HG03097 (cell line): Measurements from ENCODE around the gene PDE6C.
"Not testable (repeated sequence)": the region's sequence is repeated elsewhere in the genome, so short reads cannot be mapped to it uniquely, and the experiment has no call there.

Experiments used
- ATAC-seq: cut with Tn5 transposase; IDR thresholded peaks from one replicate; pipeline ENCODE4 v1.9.1; 2021; ENCODE audit not compliant: unreplicated experiment, low FRiP score

PDE6C gene

DNA sequence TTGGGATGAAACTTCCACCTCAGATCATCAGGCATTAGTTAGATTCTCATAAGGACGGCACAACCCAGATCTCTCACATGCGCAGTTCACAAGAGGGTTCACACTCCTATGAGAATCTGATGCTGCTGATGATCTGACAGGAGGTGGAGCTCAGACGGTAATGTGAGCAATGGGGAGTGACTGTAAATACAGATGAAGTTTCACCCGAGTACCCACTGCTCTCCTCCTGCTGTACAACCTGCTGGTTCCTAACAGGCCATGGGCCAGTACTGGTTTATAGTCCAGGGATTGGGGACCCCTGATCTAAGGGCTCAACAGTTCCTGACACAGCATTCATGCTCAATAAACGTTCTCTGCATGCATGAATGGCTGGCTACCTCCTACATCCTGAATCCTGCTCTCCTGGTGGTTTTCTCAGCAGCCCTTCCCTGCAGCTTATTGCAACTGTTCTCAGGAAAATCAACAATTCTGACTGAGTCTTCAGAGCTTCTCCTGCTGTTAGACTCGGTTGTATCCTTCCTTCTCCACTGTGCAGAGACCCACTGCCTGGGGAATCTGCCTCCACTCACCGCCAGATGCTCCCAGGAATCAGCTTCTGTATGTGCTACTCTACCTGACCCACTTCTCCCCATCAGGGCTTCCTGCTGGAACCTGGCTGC is 17.4 kb downstream of the PDE6C start:
- ATAC-seq = no peak

- no peak for ATAC-seq
Observed at GRCh38 chr10:93630625-93631557, 18.6 kb downstream of the PDE6C start.

DNA sequence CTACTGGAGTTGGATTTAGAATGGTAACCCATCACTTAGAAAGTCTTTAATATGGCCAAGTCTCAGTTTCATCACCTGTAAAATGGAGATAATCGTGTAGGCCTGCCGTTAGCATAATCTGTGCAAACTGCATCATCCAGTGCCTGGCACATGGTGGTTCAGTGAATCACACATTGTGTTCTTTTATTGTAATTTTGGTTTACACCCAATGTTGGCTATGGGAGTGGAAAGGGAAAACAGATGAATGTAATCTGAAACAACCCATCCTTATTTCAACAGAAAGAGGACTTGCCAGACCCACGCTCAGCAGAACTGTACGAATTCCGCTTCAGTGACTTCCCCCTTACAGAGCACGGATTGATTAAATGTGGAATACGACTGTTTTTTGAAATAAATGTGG is 27.5 kb downstream of the PDE6C start:
- no peak for ATAC-seq

DNA sequence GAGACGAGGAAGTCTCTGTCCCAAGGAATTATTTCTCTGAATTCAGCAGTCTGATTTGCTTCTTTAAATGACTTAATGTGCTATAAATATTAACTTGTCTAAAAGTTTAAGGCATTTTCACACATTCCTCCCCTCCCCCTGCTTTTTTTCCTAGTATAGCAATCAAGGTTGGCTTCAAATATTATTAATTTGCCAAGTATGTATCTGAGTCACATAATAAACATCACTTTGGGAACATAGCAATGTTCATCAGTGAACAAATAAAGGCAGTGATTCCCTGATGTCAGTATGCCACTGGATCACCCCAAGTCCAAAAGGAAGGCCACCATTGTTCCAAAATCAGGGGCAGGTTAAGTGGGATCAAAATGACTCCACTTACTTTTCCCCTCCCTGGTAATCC is 40.5 kb downstream of the PDE6C start:
- ATAC-seq = no peak

- ATAC-seq = no peak
Observed at GRCh38 chr10:93654201-93654600, 41.9 kb downstream of the PDE6C start.

DNA sequence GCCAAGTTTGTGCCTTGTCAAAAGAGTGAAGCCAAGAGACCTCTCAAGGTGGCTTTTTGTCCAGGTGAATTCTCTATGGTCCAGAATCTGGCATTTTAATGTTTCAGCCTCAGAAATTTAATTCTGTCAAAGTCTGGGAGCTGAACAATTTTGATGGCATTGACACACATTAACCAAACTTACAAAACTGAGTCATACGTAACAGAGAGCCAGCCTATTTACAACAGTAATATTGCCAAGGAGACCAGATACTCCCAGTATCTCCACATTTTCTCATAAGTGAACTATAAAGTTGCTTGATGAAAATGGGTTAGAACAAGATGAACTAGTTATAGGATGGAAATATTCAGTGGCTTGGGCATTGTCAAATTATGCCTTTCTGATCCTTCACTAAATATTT is 43.8 kb downstream of the PDE6C start:
- ATAC-seq = no peak

- ATAC-seq = no peak
Observed at GRCh38 chr10:93657757-93658156, 45.4 kb downstream of the PDE6C start.

- no peak for ATAC-seq
Observed at GRCh38 chr10:93666030-93666429, 53.7 kb downstream of the PDE6C start.

DNA sequence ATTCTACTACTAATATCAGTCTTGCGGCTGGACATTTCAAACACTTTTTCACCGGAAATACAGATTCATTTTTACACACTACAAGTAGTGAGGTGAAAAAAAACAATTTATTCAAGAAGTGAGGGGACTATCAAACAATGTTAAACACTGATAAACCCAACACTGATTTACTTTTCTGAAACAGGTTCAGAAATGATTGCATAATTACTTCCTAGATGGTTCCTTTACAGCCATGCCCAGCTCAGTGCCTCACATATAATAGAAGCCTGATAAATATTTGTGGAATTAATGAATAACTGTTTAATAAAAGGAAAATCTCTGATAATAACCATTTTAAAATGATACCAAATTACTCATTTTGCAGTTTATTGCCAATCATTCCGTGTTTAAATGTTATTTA is 55.5 kb downstream of the PDE6C start:
- ATAC-seq = no peak

GRCh38 chr10:93670372-93670771 is 58.0 kb downstream of the PDE6C start:
- no peak for ATAC-seq

DNA sequence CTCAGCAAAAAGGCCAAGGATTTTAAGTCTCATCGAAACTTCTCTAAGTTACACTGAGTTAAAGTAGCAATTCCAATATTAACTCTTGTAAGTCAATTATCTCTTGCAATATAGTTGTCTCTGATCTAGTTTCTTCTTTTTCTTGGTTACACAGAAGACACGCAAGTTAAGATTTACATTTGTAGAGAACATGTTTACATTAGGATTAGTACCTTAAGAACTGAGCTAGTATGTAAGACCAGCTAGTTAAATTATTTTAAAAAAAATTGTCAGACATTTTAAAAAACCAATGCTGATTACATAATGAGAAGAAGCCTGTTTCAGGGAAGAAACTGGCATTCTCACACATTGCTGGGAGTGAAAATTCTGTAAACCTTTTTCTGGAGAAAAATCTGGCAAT is 58.7 kb downstream of the PDE6C start:
- no peak for ATAC-seq

GRCh38 chr10:93672022-93672678 is 59.8 kb downstream of the PDE6C start:
- ATAC-seq = no peak

GRCh38 chr10:93672890-93673289 is 60.6 kb downstream of the PDE6C start:
- no peak for ATAC-seq

GRCh38 chr10:93673791-93674190 is 61.5 kb downstream of the PDE6C start:
- no peak for ATAC-seq

DNA sequence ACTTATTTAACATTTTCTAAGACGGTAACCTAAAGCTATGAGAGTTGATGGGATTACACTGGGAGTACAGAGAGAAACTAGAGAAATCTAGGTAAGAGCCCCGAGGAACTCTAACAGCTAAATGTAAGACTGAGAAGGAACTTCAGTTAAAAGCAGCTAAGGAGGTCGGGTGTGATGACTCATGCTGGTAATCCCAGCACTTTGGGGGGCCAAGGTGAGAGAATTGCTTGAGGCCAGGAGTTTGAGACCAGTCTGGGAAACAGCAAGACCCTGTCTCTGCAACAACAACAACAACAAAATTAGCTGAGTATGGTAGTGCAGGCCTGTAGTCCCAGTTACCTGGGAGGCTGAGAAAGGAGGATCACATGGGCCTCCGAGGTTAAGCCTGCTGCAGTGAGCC is 66.0 kb downstream of the PDE6C start:
- ATAC-seq = no peak

DNA sequence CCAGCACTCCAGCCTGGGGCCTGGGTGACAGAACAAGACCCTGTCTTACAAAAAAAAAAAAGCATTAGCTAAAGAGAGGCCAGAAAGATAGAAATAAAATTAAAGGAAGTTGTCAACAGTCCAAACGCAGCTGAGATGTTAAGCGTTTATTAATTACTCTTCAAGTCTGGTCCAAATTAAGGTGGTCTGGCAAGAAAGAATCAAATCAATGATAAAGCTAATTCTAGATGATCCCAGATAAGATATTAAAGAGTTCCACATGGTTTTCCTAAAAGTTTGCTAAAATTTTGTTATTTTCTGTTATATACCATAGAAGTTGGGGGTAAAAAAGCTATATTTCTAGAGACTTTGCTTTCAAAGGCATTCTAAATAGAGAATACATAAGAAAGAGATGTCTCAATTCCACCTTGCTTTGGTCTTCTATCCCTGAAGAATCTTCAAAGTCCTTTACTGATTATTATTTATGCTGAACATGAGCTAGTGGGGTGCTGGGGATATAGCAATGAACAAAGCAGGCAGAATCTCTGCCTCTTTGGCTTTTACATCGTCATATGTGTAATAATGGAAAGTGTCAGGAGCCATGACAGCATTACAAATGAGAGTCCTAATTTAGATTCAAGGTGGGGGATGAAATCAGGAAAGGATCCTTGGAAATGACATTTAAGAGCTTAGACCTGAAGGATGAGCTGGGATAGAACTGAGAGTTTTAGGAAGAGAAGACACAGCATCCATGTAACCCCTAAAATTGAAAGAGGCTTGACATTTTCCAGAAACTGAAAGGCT is 66.7 kb downstream of the PDE6C start:
- ATAC-seq = no peak

GRCh38 chr10:93680412-93681047 is 68.2 kb downstream of the PDE6C start:
- ATAC-seq = no peak

GRCh38 chr10:93687737-93688136 is 75.4 kb downstream of the PDE6C start:
- no peak for ATAC-seq

GRCh38 chr10:93695740-93696139 is 83.4 kb downstream of the PDE6C start:
- no peak for ATAC-seq

DNA sequence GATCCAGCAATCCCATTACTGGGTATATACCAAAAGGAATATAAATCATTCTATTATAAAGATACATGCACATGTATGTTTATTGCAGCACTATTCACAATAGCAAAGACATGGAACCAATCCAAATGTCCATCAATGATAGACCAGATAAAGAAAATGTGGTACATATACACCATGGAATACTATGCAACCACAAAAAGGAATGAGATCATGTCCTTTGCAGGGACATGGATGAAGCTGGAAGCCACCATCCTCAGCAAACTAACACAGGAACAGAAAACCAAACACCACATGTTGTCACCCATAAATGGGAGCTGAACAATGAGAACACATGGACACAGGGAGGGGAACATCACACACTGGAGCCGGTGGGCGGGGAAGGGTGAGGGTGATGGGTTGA is 84.2 kb downstream of the PDE6C start:
- not testable (repeated sequence) for ATAC-seq
